Measurements from ENCODE around the gene IFNAR2. TPM values are rescaled to one million over a fixed set of nuclear protein-coding genes. Genes with fewer than 3 reads are reported as not detected.

The IFNAR2 gene
- total and polyA plus RNA-seq, 2 experiments from 2014 or later, result 16.8 to 18.2 TPM

- Mint-ChIP-seq H3K36me3 (ENCODE audit: low read depth) (peaks cover 2% of the 10 kb centered on the region; the same call in 1 of the 3 replicates), H3K4me1 (no peaks in the 10 kb centered on the region), H3K27me3 (ENCODE audit: insufficient read depth, low read depth, poor library complexity) (no peaks in the 10 kb centered on the region), H3K9me3 (peaks cover 12% of the 10 kb centered on the region; the same call in 2 of the 3 replicates), H3K27ac (no peak overlapping the region), H3K4me3 (no peak overlapping the region)
- H2AFZ ChIP-seq, result no peak overlapping the region
- H3K4me3 ChIP-seq, result no peak overlapping the region
- H3K4me2 ChIP-seq, result no peak overlapping the region
- H3K27ac ChIP-seq (ENCODE audit: low read depth), result no peak overlapping the region
- no peaks in the 10 kb centered on the region for H4K20me1 ChIP-seq (replicated peaks; ENCODE audit: insufficient read depth)
- no peaks in the 10 kb centered on the region for H3K4me1 ChIP-seq (ENCODE audit: insufficient read depth)
- H3K36me3 ChIP-seq (ENCODE audit: insufficient read depth), result no peaks in the 10 kb centered on the region
- H3K27me3 ChIP-seq (ENCODE audit: insufficient read depth), result no peaks in the 10 kb centered on the region
- TF ChIP-seq NANOG (IDR thresholded peaks at IDR 0.05; ENCODE audit: borderline replicate concordance) (no peak), JUNB (IDR thresholded peaks at IDR 0.05; ENCODE audit: unreplicated experiment) (no peak), ZNF331 (CRISPR knock-in tag; IDR thresholded peaks at IDR 0.05; ENCODE audit: low read depth) (no peak), ZNF114 (CRISPR knock-in tag; IDR thresholded peaks at IDR 0.05) (no peak), EZH2 (IDR thresholded peaks at IDR 0.05; ENCODE audit: low read depth, unreplicated experiment) (no peak), ZNF462 (CRISPR knock-in tag; IDR thresholded peaks at IDR 0.05) (no peak), ETS1 (IDR thresholded peaks at IDR 0.05) (no peak), CTCF (conservative IDR thresholded peaks at IDR 0.05; ENCODE audit: low read depth in 2 of 2) (no peak), POLR2AphosphoS5 (IDR thresholded peaks at IDR 0.05; ENCODE audit: low read depth) (no peak), STAT1 (IDR thresholded peaks at IDR 0.05; ENCODE audit: unreplicated experiment) (no peak), CREB1 (CRISPR knock-in tag; IDR thresholded peaks at IDR 0.05; ENCODE audit: low read depth) (no peak), EZH2phosphoT487 (IDR thresholded peaks at IDR 0.05; ENCODE audit: unreplicated experiment) (no peak), REST (IDR thresholded peaks at IDR 0.05; ENCODE audit: unreplicated experiment) (no peak)
- H3F3A ChIP-seq (replicated peaks; ENCODE audit: low read depth), result no peaks in the 10 kb centered on the region
- no peak for DNase-seq (ENCODE audit: low spot score)
- no peak for ATAC-seq
- H3K79me2 ChIP-seq (replicated peaks; ENCODE audit: insufficient read depth), result no peaks in the 10 kb centered on the region
- peaks cover 5% of the 10 kb centered on the region; the same call in 1 of the 2 replicates for H3K9me2 ChIP-seq (ENCODE audit: insufficient read depth)
Measured at GRCh38 chr21:33278721-33279120, 49.0 kb downstream of the IFNAR2 start.
